Measurements from ENCODE around the gene EAF1. TPM values are rescaled to one million over a fixed set of nuclear protein-coding genes. Genes with fewer than 3 reads are reported as not detected.

EAF1 gene
- total and polyA plus RNA-seq, 2 experiments from 2014 or later = 7.2 to 16.9 TPM

DNA sequence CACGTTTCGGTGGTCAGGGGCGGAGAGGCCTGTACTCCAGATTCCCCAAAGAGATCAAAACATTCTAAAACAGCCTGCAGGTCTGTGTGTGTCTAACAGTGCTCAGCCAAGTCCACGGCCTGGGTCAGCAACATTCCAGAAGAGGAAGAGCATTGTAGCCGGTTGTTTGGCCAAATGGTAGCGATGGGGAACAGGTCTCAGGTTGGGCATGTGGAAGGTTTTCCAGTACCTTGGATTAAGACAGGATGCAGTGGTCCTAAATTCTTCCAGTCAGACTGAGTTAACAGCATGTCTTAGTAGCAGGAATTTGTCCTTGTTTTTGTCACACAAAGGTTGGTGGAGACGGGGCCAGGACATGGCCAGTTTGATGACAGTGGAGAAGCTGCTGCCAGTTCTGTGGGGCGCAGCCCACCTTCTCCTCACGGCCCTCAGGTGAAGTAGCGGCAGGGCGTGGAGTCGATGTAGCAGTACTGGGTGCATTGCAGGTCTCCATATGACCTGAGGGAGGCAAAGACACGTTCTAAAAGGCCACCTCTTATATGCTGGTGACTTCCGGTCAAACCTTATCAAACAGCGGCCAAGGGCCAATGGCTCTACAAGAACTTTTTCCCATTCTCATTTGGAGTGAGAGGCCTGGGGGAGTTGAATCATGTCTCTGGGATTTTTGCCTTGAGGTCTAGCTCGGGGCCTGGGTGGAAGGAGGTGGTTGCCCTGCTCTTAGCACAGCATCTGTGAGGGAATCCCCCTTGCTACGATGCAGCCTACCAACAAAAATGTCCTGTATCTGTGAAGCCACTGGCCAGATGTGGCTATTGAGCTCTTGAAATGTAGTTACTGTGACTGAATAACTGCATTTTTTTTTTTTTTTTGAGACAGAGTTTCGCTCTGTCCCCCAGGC lies 24.1 kb downstream of the EAF1 start:
- Histone ChIP-seq H3K9me2 (ENCODE audit: insufficient read depth) (no peaks in the 10 kb centered on the region), H2AFZ (no peak overlapping the region), H3K4me1 (ENCODE audit: insufficient read depth) (no peaks in the 10 kb centered on the region), H3K9ac (no peak overlapping the region), H3F3A (ENCODE audit: insufficient read depth) (no peaks in the 10 kb centered on the region), H4K20me1 (ENCODE audit: insufficient read depth) (no peaks in the 10 kb centered on the region), H3K27ac (no peak overlapping the region), H3K4me3 (no peak overlapping the region), H3K9me3 (ENCODE audit: low read depth) (no peaks in the 10 kb centered on the region), H3K4me2 (ENCODE audit: unreplicated experiment) (no peak overlapping the region), H3K27me3 (replicated peaks; ENCODE audit: insufficient read depth) (no peaks in the 10 kb centered on the region), H3K36me3 (ENCODE audit: low read depth) (no peaks in the 10 kb centered on the region), H3K79me2 (ENCODE audit: insufficient read depth) (no peaks in the 10 kb centered on the region)
- in situ Hi-C loops (cut with MboI) = no loop called here
- DNase-seq = no peak
- WGBS, 2 experiments (ENCODE audit: low coverage in 1 of 2, low lambda C conversion rate in 2 of 2, missing lambda C conversion rate in 2 of 2) = 86 to 88% methylated on average over 18 of the region's 18 CpGs
- TF ChIP-seq EZH2phosphoT487 (IDR thresholded peaks at IDR 0.05; ENCODE audit: insufficient read depth, low read depth) (no peak), EZH2 (IDR thresholded peaks at IDR 0.05; ENCODE audit: insufficient read depth, poor library complexity, severe bottlenecking) (no peak)

DNA sequence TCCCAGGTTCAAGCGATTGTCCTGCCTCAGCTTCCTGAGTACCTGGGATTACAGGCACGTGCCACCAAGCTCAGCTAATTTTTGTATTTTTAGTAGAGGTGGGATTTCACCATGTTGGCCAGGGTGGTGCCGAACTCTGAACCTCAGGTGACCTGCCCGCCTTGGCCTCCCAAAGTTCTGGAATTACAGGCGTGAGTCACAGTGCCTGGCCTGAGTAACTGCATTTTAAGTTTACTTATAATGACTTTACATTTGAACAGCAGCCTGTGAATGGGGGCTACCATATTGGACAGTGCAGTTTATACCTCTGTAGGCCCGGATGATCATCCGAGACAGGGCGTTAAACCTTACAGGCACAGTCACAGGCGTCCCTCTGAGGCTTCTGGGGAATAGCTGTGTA lies 24.8 kb downstream of the EAF1 start:
- Histone ChIP-seq H3K79me2 (ENCODE audit: insufficient read depth) (no peaks in the 10 kb centered on the region), H3K9me2 (ENCODE audit: insufficient read depth) (no peaks in the 10 kb centered on the region), H3K4me2 (ENCODE audit: unreplicated experiment) (no peak overlapping the region), H3F3A (ENCODE audit: insufficient read depth) (no peaks in the 10 kb centered on the region), H3K9ac (no peak overlapping the region), H3K27me3 (replicated peaks; ENCODE audit: insufficient read depth) (no peaks in the 10 kb centered on the region), H3K4me1 (ENCODE audit: insufficient read depth) (no peaks in the 10 kb centered on the region), H4K20me1 (ENCODE audit: insufficient read depth) (no peaks in the 10 kb centered on the region), H3K27ac (no peak overlapping the region), H3K36me3 (ENCODE audit: low read depth) (no peaks in the 10 kb centered on the region), H3K4me3 (no peak overlapping the region), H2AFZ (no peak overlapping the region), H3K9me3 (ENCODE audit: low read depth) (no peaks in the 10 kb centered on the region)
- no peak for TF ChIP-seq EZH2phosphoT487 (IDR thresholded peaks at IDR 0.05; ENCODE audit: insufficient read depth, low read depth)
- TF ChIP-seq EZH2 (IDR thresholded peaks at IDR 0.05; ENCODE audit: insufficient read depth, poor library complexity, severe bottlenecking) = no peak
- no peak for DNase-seq
- in situ Hi-C loops (cut with MboI) = no loop called here
- WGBS, 2 experiments (ENCODE audit: low coverage in 1 of 2, low lambda C conversion rate in 2 of 2, missing lambda C conversion rate in 2 of 2) = 79 to 80% methylated on average over 9 of the region's 9 CpGs

DNA sequence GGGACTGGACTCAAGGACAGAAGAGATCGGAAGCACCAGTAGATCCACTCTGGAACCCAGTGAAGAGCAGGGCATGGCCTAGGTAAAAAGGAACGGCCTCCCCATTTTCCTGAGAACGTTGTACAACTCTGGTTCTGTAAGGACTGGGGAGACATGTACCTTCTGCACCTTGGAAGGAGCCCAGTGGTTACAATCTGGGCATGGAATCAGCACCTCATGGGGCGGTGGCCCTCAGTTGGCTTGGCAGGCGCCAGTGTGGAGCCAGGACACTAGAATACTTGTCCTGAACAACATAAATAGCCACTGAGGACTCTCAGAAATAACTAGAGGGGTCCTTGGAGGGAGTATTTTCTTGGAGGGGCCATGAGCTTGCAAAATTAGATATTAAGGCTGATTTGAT lies 25.6 kb downstream of the EAF1 start:
- Histone ChIP-seq H2AFZ (no peak overlapping the region), H3K27ac (no peak overlapping the region), H3K4me3 (no peak overlapping the region), H3K27me3 (replicated peaks; ENCODE audit: insufficient read depth) (no peaks in the 10 kb centered on the region), H3K9me2 (ENCODE audit: insufficient read depth) (no peaks in the 10 kb centered on the region), H4K20me1 (ENCODE audit: insufficient read depth) (no peaks in the 10 kb centered on the region), H3K79me2 (ENCODE audit: insufficient read depth) (no peaks in the 10 kb centered on the region), H3K9me3 (ENCODE audit: low read depth) (no peaks in the 10 kb centered on the region), H3K4me1 (ENCODE audit: insufficient read depth) (no peaks in the 10 kb centered on the region), H3K4me2 (ENCODE audit: unreplicated experiment) (no peak overlapping the region), H3F3A (ENCODE audit: insufficient read depth) (no peaks in the 10 kb centered on the region), H3K9ac (no peak overlapping the region), H3K36me3 (ENCODE audit: low read depth) (no peaks in the 10 kb centered on the region)
- TF ChIP-seq EZH2 (IDR thresholded peaks at IDR 0.05; ENCODE audit: insufficient read depth, poor library complexity, severe bottlenecking) (no peak), EZH2phosphoT487 (IDR thresholded peaks at IDR 0.05; ENCODE audit: insufficient read depth, low read depth) (no peak)
- DNase-seq = no peak
- WGBS, 2 experiments (ENCODE audit: low coverage in 1 of 2, low lambda C conversion rate in 2 of 2, missing lambda C conversion rate in 2 of 2) = 70 to 80% methylated on average over 5 of the region's 5 CpGs
- in situ Hi-C loops (cut with MboI) = no loop called here

DNA sequence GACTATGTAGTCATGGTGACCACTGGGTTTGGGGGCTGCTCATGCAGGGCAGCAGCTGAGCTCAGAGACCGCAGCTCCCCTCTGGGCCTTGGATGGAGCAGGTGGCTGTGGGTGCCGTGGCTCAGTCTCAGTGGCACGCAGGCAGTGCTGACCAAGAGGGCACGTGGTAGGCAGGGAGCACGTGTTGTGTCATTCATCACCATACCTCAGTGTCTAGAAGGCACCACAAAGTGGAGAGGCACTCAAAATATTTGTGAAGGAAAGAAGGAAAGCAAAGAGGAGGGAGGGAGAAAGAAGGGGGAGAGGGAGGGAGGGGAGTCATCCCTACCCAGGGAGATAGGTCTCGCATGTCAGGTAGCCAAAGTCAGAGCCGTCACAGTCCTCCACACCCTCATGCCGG lies 26.1 kb downstream of the EAF1 start:
- DNase-seq = no peak
- TF ChIP-seq EZH2 (IDR thresholded peaks at IDR 0.05; ENCODE audit: insufficient read depth, poor library complexity, severe bottlenecking) (no peak), EZH2phosphoT487 (IDR thresholded peaks at IDR 0.05; ENCODE audit: insufficient read depth, low read depth) (no peak)
- no peaks in the 10 kb centered on the region for H3K9me2 ChIP-seq (ENCODE audit: insufficient read depth)

More for the DNA sequence above, 26.1 kb downstream of the EAF1 start:
- no peaks in the 10 kb centered on the region for H3F3A ChIP-seq (ENCODE audit: insufficient read depth)
- no peak overlapping the region for H2AFZ ChIP-seq
- H3K9ac ChIP-seq = no peak overlapping the region
- H3K36me3 ChIP-seq (ENCODE audit: low read depth) = no peaks in the 10 kb centered on the region
- no peaks in the 10 kb centered on the region for H4K20me1 ChIP-seq (ENCODE audit: insufficient read depth)
- H3K9me3 ChIP-seq (ENCODE audit: low read depth) = no peaks in the 10 kb centered on the region
- no peaks in the 10 kb centered on the region for H3K27me3 ChIP-seq (replicated peaks; ENCODE audit: insufficient read depth)
- in situ Hi-C loops (cut with MboI) = no loop called here
- no peaks in the 10 kb centered on the region for H3K79me2 ChIP-seq (ENCODE audit: insufficient read depth)
- 76 to 81% methylated on average over 5 to 8 of the region's 8 CpGs for WGBS, 2 experiments (ENCODE audit: low coverage in 1 of 2, low lambda C conversion rate in 2 of 2, missing lambda C conversion rate in 2 of 2)
- no peaks in the 10 kb centered on the region for H3K4me1 ChIP-seq (ENCODE audit: insufficient read depth)
- H3K4me2 ChIP-seq (ENCODE audit: unreplicated experiment) = no peak overlapping the region
- no peak overlapping the region for H3K27ac ChIP-seq
- H3K4me3 ChIP-seq = no peak overlapping the region

Measured in GM23248 (cell line).